Activated T-helper 17 cell treated with anti-CD3 and anti-CD28 coated beads, Interleukin-2, amount 50 U/mL, for 72 hours (primary cell): ENCODE measurements around the gene CETP. TPM values are rescaled to one million over a fixed set of nuclear protein-coding genes. Genes with fewer than 3 reads are reported as not detected.

ENCODE experiments used
- ATAC-seq: fragments of 150-1000 bp; cut with Tn5 transposase; replicated peaks from 2 replicates; pipeline ENCODE4 v1.10.0; 2021; ENCODE audit warnings: mild to moderate bottlenecking, moderate library complexity
- H3K27ac Mint-ChIP-seq: one replicate; pipeline ENCODE4 v1.8.0; 2022; ENCODE audit warnings: mixed read lengths
- H3K27me3 Mint-ChIP-seq: one replicate; pipeline ENCODE4 v1.8.0; 2022; ENCODE audit warnings: mixed read lengths
- H3K36me3 Mint-ChIP-seq: one replicate; pipeline ENCODE4 v1.8.0; 2022; ENCODE audit warnings: low read depth, mild to moderate bottlenecking, mixed read lengths
- H3K4me1 Mint-ChIP-seq: one replicate; pipeline ENCODE4 v1.8.0; 2022; ENCODE audit warnings: mixed read lengths
- H3K4me3 Mint-ChIP-seq: one replicate; pipeline ENCODE4 v1.8.0; 2022; ENCODE audit warnings: mild to moderate bottlenecking, mixed read lengths
- H3K9me3 Mint-ChIP-seq: one replicate; pipeline ENCODE4 v1.8.0; 2022; ENCODE audit warnings: mixed read lengths
- total RNA-seq, 2 donors: library from RNA; stranded (reverse); gene quantifications; one replicate each; pipeline ENCODE4 v1.2.3, GENCODE V29; 2022

Gene CETP, protein sequence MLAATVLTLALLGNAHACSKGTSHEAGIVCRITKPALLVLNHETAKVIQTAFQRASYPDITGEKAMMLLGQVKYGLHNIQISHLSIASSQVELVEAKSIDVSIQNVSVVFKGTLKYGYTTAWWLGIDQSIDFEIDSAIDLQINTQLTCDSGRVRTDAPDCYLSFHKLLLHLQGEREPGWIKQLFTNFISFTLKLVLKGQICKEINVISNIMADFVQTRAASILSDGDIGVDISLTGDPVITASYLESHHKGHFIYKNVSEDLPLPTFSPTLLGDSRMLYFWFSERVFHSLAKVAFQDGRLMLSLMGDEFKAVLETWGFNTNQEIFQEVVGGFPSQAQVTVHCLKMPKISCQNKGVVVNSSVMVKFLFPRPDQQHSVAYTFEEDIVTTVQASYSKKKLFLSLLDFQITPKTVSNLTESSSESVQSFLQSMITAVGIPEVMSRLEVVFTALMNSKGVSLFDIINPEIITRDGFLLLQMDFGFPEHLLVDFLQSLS
- not detected for total RNA-seq

DNA sequence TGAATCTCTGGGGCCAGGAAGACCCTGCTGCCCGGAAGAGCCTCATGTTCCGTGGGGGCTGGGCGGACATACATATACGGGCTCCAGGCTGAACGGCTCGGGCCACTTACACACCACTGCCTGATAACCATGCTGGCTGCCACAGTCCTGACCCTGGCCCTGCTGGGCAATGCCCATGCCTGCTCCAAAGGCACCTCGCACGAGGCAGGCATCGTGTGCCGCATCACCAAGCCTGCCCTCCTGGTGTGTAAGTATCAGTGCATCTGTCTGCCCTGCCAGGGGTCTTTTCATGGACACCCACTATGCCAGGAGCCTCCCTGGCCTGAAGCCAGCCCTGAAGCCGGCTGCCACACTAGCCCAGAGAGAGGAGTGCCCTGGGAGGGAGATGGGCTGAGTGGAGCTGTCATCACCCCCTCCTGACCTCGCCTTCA, at the start of gene CETP:
Gene CETP, plus strand, starts transcription at position 100 of the 431 bp plus-strand sequence. Its CDS starts 30 bp downstream, at position 130.
- H3K36me3 Mint-ChIP-seq, result no peaks in the 10 kb centered on the region
- no peak within 1 kb of the TSS for H3K4me3 Mint-ChIP-seq
- H3K27ac Mint-ChIP-seq, result no peak within 1 kb of the TSS
- ATAC-seq, result no peak
- H3K9me3 Mint-ChIP-seq, result no peaks in the 10 kb centered on the region
- H3K4me1 Mint-ChIP-seq, result peaks cover 17% of the 10 kb centered on the region
- H3K27me3 Mint-ChIP-seq, result no peaks in the 10 kb centered on the region

DNA sequence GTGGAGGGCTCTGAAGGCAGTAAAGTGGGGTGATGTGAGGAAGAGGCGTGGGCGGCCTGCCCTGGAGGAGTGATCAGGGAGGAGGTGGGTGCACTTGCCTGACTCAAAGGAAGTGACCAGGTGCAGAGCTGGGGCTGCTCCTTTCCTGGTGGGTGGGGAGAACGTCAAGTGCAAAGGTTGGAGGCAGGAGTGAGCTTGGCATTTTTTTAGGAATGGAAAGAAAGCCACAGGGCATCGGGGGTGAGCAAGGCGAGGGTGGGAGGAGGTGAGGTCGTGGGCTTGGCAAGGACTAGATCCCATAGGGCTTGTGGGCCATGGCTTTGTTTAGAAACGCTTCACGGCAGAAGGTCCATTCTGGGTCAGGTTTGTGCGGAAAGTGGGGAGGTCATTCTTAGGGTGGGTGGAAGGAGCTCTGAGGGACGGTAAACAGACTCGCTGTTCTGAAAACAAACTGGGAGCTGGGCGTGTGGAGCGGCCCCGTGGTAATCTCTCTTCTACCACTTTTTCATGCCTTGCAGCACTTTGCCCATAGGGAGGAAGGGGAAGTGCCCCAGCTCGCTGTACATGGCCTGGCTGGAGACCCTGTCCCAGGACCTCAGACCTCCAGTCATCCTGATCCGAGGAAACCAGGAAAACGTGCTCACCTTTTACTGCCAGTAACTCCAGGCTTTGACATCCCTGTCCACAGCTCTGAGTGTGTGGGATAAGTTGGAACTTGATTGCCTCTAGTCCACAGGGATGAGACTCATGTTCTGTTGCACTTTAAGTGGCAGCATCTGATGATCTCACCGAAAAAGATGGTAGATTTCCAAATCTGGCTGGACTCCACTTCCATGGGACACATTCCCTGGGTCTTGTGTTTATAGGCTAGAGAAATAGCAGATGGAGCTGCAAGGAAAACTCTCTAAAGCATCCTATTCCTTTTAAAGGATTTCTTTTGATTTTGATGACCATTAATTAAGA, 48.7 kb upstream of the CETP start:
- no peak overlapping the region for H3K4me3 Mint-ChIP-seq
- H3K27me3 Mint-ChIP-seq, result peaks cover 4% of the 10 kb centered on the region
- H3K4me1 Mint-ChIP-seq, result peaks cover 21% of the 10 kb centered on the region
- ATAC-seq, result no peak
- no peaks in the 10 kb centered on the region for H3K9me3 Mint-ChIP-seq
- H3K27ac Mint-ChIP-seq, result peak overlapping the region; percentile 28
- no peaks in the 10 kb centered on the region for H3K36me3 Mint-ChIP-seq

DNA sequence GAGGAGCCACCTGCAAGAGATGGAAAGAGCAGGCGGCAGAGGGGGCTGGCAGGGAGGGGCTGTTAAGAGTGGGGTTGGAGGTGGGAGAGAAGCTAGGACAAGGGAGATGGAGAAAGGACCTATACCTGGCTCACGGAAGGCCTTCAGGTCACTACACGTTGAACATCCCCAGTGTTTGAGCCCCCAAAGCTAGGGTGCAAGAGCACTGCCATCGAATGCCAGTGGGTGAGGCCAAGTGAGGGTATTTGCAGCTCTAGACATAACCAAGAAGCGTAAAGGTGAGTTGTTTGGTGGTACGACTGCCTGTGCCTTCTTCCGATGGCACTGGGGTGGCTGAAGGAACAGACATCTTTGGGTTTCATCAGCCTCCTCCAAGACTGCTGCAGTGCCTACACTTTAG, 46.9 kb upstream of the CETP start:
- no peak overlapping the region for H3K27ac Mint-ChIP-seq
- peaks cover 4% of the 10 kb centered on the region for H3K27me3 Mint-ChIP-seq
- no peak for ATAC-seq
- no peaks in the 10 kb centered on the region for H3K36me3 Mint-ChIP-seq
- H3K9me3 Mint-ChIP-seq, result no peaks in the 10 kb centered on the region
- no peak overlapping the region for H3K4me3 Mint-ChIP-seq
- peaks cover 31% of the 10 kb centered on the region for H3K4me1 Mint-ChIP-seq

DNA sequence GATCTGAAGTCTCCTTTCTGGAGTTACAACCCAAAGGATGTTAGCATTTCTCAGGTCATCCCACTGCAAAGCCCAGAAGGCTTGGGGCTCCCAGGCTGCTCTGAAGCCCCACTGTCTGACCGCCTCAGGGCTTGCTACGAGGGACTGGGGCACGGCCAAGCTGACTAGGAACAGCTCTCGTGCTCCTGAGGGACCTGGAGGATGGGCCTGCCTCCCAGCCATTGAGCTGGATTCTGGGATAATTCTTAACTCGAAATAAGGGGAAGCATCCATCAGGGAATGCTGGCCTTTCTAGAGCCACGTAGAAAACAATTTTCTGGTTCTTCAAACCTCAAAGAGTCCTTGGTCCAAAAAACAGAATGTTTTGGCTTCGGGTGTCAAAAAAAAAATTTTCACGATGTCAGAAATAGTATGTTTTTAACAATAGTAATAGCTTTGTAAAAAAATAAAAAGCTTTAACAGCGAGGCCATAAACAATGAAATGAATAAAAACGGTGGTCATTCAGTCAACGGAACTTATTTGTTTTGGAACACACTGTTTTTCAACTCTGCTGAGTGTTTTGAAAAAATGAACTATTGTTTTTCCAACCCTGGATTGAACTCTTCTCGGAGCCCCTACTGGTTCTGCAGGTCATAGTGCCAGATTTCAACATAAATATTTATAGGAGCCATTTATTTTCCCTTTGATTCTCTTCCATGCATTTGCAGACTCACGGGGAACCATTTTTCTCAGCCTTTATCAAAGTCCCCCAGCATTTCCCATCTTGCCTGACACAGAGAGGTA, 46.2 kb upstream of the CETP start:
- Mint-ChIP-seq H3K27me3 (peaks cover 4% of the 10 kb centered on the region), H3K9me3 (no peaks in the 10 kb centered on the region), H3K27ac (no peak overlapping the region), H3K4me3 (no peak overlapping the region), H3K36me3 (no peaks in the 10 kb centered on the region), H3K4me1 (peaks cover 31% of the 10 kb centered on the region)
- ATAC-seq, result no peak

DNA sequence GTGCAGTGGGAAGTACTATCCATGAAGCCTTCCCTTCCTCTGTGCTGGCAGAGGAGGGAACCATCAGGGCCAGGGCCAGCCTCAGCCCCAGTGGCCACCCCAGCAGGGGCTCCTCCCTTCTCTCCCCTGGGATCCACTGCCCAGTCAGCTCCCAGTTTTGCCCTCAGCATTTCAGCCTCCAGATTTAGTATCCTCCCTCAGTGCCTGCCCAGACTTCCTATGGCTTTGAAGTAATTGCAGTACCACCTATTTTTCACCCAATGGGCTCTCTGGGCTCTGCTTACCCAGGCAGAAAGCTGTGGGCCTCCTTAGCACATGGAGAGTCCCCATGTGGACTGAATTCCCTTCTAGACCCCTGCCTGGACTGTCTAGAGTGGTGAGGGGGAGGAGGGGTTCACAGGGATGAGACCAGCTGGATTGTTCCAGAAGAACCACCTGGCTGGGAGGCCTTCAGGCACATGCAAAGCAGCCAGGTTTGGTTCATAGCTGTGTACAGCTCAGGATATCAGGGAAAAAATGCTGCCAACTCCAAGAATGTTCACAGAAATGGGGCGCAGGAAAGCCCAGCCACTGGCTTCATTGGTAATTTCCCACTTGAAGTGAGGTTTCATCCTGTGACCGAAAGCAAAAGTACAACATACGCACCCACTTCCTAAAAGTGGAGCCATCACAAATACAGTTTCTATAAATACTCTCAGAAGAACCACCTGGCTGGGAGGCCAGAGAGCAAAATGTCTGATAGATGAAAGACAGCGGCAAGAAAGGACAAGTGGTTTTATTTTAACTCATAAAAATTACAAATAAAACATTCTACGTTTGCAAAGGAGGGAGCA, 45.0 kb upstream of the CETP start:
- Mint-ChIP-seq H3K27ac (peak overlapping the region; percentile 78), H3K36me3 (no peaks in the 10 kb centered on the region), H3K4me3 (peak overlapping the region; percentile 63), H3K4me1 (peaks cover 31% of the 10 kb centered on the region), H3K27me3 (peaks cover 4% of the 10 kb centered on the region), H3K9me3 (no peaks in the 10 kb centered on the region)
- peak; percentile 91 for ATAC-seq

DNA sequence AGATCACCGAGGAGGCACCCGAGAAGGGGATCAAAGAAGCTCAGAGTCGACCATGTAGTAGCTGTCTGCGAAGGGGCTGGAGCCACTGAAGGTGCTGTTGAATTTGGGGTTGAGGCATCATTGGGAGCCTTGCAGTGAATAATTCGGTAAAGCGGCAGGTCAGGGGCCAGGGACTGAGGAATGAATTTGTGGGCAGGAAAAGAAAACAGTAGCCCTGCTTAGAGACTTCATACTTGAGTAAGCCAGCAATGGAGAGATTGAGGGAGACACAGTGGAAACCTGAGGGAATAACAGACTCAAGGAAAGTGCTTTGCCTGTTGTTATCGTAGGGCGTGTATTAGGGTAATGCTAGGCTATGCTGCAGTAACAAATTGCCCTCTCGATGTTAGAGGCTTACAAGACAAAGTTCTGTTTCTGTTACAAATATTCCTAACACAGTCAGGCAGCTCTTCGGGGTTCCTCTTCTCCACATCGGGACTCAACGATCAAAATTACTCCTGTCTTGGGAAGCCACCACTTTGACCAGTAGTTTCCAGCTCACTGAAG, 43.2 kb upstream of the CETP start:
- Mint-ChIP-seq H3K4me1 (peaks cover 26% of the 10 kb centered on the region), H3K4me3 (no peak overlapping the region), H3K27me3 (no peaks in the 10 kb centered on the region), H3K27ac (no peak overlapping the region), H3K36me3 (no peaks in the 10 kb centered on the region), H3K9me3 (no peaks in the 10 kb centered on the region)
- no peak for ATAC-seq

DNA sequence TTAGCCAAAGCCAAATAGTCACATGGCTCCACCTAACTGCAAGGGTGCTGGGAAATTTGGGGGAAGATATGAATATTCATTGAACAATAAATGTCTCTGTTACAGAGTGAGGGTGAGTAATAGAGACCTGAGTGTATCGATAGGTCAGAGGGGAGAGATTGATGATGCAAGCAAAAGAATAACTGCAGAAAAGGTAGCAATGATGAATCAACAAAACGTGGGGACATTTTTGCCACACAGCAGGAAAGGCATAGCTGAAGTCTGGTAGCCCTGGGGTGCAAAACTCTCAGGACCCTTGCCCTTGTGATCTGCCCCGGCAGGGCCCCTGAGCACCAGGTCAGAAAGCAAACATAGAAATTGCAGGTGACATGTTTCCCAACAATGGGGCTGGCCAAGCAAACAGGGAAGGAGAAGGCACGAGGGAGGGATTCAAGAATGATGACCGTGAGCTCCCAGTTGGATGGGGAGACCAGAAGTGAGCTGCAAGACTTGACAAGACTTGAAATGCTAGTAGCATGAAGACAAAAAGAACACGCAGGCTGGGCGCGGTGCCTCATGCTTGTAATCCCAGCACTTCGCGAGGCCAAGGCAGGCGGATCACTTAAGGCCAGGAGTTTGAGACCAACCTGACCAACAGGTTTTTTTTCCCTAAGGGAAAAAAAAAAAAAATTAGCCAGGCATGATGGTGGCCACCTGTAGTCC, 42.5 kb upstream of the CETP start:
- Mint-ChIP-seq H3K27me3 (no peaks in the 10 kb centered on the region), H3K4me1 (peaks cover 26% of the 10 kb centered on the region), H3K27ac (no peak overlapping the region), H3K36me3 (no peaks in the 10 kb centered on the region), H3K4me3 (no peak overlapping the region), H3K9me3 (no peaks in the 10 kb centered on the region)
- ATAC-seq, result peak; percentile 38

DNA sequence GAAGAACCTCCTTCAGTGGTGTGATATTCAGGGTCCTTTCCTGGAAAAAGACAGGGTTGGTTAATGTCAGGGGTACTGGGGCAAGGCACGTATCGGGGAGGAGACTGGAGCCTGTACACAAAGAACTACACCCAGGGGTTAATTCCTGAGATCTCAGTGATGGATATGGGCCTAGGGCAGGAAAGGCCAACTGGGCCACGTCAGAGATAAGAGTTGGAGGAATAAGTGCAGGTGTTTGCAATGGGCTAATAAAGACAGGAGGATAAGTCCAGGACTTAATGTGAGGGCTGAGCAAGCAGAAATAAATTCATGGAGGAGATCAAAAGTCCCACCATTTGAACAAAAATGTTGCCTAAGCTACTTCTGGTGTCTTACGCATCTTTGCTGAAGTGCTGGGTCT, 40.2 kb upstream of the CETP start:
- Mint-ChIP-seq H3K27ac (no peak overlapping the region), H3K4me3 (no peak overlapping the region), H3K27me3 (no peaks in the 10 kb centered on the region), H3K9me3 (no peaks in the 10 kb centered on the region), H3K36me3 (no peaks in the 10 kb centered on the region), H3K4me1 (peaks cover 23% of the 10 kb centered on the region)
- no peak for ATAC-seq

DNA sequence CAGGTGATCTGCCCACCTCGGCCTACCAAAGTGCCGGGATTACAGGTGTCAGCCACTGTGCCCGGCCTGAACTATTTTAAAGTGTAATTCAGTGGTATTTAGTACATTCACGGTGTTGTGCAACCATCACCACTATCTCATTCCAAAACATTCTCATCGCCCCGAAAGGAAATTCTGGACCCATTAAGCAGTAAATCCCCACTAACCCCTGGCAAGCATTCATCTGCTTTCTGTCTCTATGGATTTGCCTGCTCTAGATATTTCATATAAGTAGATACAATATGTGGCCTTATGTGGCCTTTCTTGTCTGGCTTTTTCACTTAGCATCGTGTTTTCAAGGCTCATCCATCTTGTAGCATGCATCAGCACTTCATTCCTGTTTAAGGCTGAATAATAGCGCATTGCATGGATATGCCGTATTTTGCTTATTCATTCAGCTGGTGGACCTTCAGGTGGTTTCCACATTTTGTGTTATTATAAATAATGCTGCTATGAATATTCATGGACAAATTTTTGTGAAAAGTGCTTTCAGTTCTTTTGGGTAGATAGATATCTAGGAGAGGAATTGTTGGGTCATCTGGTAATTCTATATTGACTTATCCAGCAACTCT, 38.2 kb upstream of the CETP start:
- no peaks in the 10 kb centered on the region for H3K9me3 Mint-ChIP-seq
- no peak overlapping the region for H3K27ac Mint-ChIP-seq
- no peak for ATAC-seq
- H3K36me3 Mint-ChIP-seq, result no peaks in the 10 kb centered on the region
- H3K4me3 Mint-ChIP-seq, result no peak overlapping the region
- H3K27me3 Mint-ChIP-seq, result no peaks in the 10 kb centered on the region
- H3K4me1 Mint-ChIP-seq, result peaks cover 6% of the 10 kb centered on the region

DNA sequence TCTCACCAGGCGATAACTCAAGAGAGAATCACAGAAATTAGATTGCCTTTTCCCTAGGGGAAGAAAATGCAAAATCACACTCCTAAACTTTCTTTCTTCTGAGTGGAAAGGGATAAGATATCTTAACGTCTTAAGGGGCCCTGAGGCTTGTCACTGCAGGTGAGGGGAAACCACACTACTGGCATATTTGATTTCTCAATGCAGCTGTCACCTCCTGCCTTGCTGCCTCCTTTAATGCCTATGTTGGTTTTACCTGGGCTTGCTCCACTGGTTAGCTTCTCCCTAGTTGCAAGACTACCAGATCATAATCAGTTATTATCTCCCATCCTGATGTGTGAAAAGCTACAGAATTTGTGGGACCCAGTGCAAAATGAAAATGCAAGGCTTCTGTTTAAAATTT, 34.3 kb upstream of the CETP start:
- H3K9me3 Mint-ChIP-seq, result no peaks in the 10 kb centered on the region
- H3K27ac Mint-ChIP-seq, result no peak overlapping the region
- ATAC-seq, result no peak
- no peaks in the 10 kb centered on the region for H3K4me1 Mint-ChIP-seq
- H3K27me3 Mint-ChIP-seq, result no peaks in the 10 kb centered on the region
- H3K4me3 Mint-ChIP-seq, result no peak overlapping the region
- H3K36me3 Mint-ChIP-seq, result peaks cover 9% of the 10 kb centered on the region

DNA sequence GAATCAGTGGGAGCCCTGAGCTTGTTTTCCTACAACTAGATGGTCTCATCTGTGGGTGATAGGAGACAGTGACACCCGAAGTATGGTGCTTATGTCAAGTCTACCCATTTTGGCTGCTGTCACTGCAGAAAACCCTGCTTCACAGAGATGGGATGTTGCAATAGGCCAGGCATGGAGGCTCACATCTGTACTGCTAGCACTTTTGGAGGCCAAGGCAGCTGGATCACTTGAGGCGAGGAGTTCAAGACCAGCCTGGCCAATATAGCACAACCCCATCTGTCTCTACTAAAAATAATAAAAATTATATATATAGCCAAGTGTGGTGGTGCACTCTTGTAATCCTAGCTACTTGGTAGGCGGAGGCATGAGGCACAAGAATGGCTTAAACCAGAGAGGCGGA, 32.1 kb upstream of the CETP start:
- no peak overlapping the region for H3K4me3 Mint-ChIP-seq
- H3K9me3 Mint-ChIP-seq, result no peaks in the 10 kb centered on the region
- ATAC-seq, result no peak
- no peaks in the 10 kb centered on the region for H3K27me3 Mint-ChIP-seq
- peaks cover 30% of the 10 kb centered on the region for H3K36me3 Mint-ChIP-seq
- peaks cover 4% of the 10 kb centered on the region for H3K4me1 Mint-ChIP-seq
- no peak overlapping the region for H3K27ac Mint-ChIP-seq

DNA sequence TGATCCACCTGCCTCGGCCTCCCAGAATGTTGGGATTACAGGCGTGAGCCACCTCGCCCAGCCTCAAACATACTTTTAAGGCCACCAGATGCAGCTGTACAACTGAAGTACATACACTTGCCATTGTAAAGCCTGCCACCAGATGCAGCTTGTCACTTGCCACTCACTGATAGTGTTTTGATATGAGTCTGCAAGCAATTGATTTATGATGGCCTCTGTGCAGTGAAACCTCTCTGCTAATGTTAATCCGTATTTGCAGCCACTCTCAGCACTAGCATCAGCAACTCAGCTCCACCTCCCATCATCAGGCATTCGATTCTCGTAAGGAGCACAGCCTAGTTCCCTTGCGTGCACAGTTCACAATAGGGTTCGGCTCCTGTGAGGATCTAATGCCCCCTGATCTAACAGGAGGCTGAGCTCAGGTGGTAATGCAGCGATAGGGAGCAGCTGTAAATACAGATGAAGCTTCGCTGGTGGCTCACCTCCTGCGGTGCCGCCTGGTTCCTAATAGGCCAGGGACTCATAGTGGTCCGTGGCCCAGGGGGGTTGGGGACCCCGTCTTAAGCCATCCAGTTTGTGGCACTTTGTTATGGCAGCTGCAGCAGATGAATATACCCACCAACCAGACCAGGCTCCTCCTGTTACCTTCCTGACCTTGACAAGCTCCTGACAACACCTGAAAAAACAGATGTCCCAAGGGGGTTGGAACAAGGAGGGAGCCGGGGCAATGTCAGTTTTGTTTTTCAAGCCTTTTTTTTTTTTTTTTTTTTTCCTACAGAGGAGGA, 31.1 kb upstream of the CETP start:
- no peaks in the 10 kb centered on the region for H3K9me3 Mint-ChIP-seq
- peaks cover 13% of the 10 kb centered on the region for H3K4me1 Mint-ChIP-seq
- H3K27ac Mint-ChIP-seq, result peak overlapping the region; percentile 99
- ATAC-seq, result no peak
- H3K27me3 Mint-ChIP-seq, result no peaks in the 10 kb centered on the region
- H3K4me3 Mint-ChIP-seq, result peak overlapping the region; percentile 99
- peaks cover 41% of the 10 kb centered on the region for H3K36me3 Mint-ChIP-seq
